Left renal pelvis (tissue), 4 donors: Measurements from ENCODE around the gene VTI1A. TPM values are rescaled to one million over a fixed set of nuclear protein-coding genes. Genes with fewer than 3 reads are reported as not detected.

Source experiments
- DNase-seq, 4 donors: peaks; one replicate each; pipeline ENCODE4 v3.0.0-alpha.2; 2013; ENCODE audit warnings: low read depth in 4 of 4, low spot score in 3 of 4
- polyA plus RNA-seq, 4 donors: library from polyadenylated mRNA; unstranded; fragments of 120-200 nt; gene quantifications; one replicate each; pipeline ENCODE4 v1.2.1, GENCODE V29; 2013; ENCODE audit not compliant: insufficient read length in 4 of 4

Gene VTI1A
- polyA plus RNA-seq, 4 donors: 13.9 to 21.5 (median 20.5) TPM

- DNase-seq: no peak
Observed at GRCh38 chr10:112797855-112798254, 350.8 kb downstream of the VTI1A start.

DNA sequence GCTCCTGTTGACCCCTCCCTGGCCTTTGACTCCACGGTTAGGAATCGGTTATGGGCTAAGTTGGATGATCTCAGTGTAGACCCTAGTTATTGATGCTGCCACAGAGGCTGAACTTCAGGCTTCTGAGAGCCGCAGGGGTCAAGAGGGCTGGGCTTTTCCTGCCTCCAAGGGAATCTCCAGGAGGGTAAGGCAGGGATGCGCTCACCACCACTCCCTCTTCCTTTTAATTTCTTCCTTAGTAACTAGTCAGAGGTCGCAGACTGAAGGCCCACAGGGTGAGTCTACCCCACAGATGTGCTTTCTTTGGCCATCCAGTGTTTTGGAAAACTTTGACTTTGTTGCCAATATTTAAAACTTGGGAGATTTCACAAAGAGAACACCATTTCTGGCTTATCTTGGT, 352.0 kb downstream of the VTI1A start:
- no peak for DNase-seq

- no peak for DNase-seq
Observed at GRCh38 chr10:112799726-112800510, 352.9 kb downstream of the VTI1A start.

DNA sequence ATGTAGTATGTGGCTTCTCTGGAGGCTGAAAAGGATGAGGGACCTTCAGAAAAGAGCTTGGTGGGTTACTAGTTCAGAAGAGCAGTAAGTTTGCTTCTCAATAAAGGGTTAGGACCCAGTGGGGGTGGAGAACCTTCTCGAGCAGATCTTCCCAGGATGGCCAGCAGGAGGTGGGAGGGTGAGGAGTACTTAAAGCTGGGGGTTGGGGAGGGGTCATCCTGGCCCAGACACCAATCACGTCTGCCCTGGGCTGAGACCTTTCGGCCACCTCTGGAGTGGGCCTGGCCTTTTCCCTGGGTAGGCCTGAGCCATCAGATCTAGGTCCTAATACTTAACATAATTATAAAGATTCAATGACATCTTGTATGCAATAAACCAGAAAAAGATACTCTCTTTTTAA, 354.0 kb downstream of the VTI1A start:
- no peak for DNase-seq

GRCh38 chr10:112801748-112802147, 354.7 kb downstream of the VTI1A start:
- no peak for DNase-seq

DNA sequence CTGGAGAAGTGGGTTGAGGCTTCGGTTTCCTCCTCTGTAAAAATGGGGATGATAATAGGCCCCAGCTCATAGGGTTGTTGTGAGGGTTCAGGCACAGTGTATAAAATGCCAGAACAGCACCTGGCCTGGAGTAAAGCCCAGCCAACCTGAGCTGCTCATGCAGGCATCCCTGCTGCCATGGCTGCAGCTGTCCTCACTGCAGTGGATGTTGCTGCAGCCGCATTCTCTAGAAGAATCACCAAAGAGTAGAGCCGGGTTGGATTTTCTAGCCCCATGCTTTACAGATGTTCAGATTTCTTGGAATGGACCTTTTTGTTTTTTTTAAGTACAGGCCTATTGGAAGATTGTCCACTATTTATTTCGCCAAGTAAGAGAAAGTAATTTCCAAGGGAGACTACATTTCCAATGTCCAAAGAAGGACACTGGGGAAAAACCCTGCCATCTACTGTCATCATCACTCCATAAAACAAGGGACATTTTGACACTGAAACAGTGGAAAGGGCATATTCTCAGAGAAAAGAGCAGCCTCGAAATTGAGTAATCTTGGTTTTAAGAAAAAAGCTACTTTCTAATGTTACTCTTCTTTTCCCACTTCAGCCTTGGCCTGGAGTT, 355.5 kb downstream of the VTI1A start:
- no peak for DNase-seq

- no peak for DNase-seq
Observed at GRCh38 chr10:112803961-112804401, 357.0 kb downstream of the VTI1A start.

GRCh38 chr10:112805254-112805590, 358.2 kb downstream of the VTI1A start:
- no peak for DNase-seq

GRCh38 chr10:112805701-112806100, 358.7 kb downstream of the VTI1A start:
- DNase-seq: no peak

DNA sequence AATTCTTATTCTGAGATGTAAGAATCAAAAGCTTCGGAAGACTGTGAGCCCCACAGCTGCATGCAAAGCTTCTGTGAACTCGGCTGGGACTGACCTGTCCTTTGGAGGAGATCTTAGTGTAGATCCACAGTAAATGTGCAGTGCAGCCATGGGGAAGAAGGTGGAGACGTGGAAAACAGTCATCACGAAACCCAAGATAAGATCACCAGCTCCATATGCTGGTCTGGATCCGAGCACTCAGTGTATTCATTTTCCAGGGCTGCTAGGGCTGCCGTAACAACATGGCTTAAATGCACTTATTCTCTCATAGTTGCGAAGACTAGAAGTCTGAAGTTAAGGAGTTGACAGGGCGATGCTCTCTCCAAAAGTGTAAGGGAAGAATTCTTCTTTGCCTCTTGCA, 360.0 kb downstream of the VTI1A start:
- no peak for DNase-seq

DNA sequence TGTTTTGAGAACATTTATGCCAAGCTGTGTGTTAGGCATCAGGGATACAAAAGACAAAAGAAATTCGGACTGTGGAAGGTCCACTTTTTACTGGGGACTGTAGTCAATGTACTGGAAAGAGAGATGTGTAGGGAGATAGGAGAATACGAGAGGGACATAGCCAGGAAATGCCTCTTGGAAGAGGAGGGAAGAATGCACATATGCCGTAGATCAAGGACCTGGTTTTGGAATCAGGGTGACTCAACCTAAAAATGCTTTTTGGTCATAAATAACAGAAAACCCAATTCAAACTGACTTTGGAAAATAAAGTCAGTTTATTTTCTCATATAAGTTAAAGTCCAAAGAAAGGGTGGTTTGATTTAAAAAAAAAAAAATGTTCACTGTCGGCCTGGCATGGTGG, 362.7 kb downstream of the VTI1A start:
- DNase-seq: no peak

GRCh38 chr10:112810711-112811151, 363.7 kb downstream of the VTI1A start:
- DNase-seq: no peak

- no peak for DNase-seq
Observed at GRCh38 chr10:112811741-112812551, 364.9 kb downstream of the VTI1A start.

DNA sequence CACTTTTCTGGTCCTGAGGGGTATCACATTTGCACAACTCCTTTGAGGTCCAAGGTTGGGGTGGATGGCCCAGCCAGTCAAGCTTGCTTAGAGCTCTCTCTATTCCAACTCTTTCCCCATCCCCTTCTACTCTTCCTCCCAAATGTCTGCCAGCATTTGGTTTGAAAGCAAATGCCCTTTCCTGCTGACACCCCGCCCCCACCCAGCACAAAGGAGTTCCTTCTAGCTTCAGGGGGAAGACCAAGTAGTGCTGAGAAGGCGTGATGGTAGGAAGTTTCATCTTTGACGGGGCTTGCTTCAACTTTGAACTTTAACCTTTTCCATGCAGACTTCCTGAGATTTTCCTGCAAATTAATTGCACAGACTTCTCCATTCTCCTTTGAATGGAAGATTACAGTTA, 365.6 kb downstream of the VTI1A start:
- no peak for DNase-seq

DNA sequence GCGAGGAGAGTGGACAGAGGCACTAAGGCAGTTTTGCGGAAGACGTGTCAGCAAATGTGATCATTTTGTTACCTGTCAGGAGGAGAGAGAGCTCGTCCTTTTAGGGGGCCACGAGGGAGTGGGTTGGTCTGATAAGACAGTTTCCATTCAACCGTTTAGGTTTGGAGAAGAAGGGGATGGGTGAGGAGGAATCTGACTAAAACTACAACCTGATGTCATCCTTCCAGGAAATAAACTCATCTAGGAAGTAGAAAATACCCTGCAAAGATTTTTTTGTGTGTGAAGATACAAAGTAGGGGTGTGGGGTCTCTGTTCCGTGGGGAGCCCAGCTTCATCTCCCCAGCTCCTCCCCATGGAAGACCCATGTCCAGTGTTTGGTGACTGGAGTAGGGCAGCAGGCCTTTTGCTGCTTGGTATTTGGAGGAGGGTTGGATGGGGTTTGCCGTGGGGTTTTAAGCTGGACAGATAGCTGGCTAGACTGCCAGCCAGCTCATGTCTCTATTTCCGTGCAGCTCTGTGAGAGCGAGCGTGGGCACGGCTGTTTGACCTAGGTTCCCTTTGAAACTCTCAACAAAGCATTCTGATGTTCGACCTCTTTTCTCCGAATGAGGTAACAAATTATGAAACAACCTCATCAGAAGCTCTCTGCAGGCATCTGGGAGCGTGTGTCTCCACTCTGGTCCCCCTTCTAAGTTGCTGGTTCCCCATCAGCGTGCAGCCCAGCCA, 367.0 kb downstream of the VTI1A start:
- no peak for DNase-seq

GRCh38 chr10:112815269-112816032, 368.4 kb downstream of the VTI1A start:
- DNase-seq: no peak

DNA sequence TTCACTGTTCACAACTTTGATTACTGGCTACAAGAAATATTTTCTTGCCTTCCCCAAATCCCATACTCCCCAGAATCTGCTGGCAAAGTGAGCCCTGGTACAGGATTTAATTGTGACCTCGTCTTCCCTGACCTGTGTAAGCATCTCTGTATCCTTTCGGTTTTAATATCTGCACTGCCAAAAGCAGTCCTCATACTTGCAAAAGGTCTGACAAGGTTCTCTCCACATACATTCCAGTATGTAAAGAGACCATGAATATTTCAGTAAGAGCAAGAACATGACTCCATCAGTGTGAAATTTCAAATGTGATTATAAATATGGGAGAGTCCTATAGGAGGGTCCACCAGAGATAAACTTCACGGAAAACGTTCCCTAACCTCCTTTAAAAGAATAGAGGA, 369.0 kb downstream of the VTI1A start:
- DNase-seq: no peak

- DNase-seq: no peak
Observed at GRCh38 chr10:112816891-112817290, 369.9 kb downstream of the VTI1A start.

GRCh38 chr10:112817981-112818777, 371.2 kb downstream of the VTI1A start:
- no peak for DNase-seq
